GM18507 (cell line): ENCODE data around the gene FILIP1L.
A peak's percentile ranks its signal among the peaks of the same experiment; 100 is the strongest.

Experiments
- DNase-seq: peaks from one replicate; pipeline ENCODE4 v3.0.0; 2011; ENCODE audit warnings: low read depth; ENCODE audit not compliant: insufficient read length; ENCODE audit errors: extremely low spot score
- FAIRE-seq: peaks from 2 replicates; lab custom pipeline; 2011; peaks lifted over from hg19 to GRCh38; lab: Jason Lieb, UNC

The FILIP1L gene

DNA sequence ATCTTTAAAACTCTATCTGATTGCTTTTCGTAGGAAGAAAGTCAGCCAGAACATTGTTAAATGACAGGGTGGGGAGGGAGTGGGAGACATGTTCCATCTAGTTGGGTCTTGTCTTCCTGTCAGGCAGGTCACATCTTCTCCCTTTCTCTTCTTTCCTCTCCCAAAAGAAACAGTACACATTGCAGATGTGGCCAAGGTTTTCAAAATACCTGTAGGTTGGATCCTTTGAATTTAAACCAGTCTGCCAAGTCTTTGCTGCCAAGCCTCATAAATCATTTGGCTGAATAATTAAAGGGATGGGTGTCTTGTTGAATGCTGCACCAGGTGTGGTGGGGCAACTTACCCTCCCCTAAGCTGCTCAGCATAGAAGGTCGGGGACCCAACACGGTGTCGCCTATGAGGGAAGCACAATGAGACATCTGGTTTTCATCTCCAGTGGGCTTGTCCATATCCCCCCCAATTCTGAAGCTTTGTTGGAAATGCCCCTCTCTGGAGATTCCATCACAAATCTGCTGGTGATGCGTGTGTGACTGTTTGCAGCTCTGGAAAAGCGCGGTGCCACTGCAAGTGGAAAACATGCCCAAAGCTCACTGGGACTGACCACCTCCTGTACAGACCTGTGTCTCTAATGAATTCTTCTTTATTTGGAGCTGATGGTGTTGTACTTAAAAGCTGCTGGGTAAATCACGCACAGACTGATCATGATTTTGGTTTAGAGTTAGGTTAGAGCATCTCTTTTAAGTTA, 112.6 kb downstream of the FILIP1L start:
- no peak for FAIRE-seq
- DNase-seq = no peak

DNA sequence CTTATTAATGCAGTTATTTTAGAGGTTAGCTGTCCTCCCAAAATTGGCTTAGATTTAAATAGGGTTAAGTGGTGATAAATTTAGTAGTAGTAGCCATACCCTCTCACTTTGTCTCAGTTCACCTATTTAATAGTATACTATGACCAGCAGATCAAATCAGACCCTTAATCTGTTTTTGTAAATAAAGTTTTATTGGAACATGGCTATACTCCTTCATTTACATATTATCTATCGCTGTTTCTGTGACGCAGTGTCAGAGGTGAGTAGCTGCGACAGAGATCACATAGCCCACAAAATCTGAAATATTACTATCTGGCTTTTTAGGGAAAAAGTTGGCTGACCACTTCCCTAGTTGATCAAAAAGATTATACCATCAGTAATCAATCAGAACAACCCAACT, 113.2 kb downstream of the FILIP1L start:
- DNase-seq = no peak
- FAIRE-seq = no peak

DNA sequence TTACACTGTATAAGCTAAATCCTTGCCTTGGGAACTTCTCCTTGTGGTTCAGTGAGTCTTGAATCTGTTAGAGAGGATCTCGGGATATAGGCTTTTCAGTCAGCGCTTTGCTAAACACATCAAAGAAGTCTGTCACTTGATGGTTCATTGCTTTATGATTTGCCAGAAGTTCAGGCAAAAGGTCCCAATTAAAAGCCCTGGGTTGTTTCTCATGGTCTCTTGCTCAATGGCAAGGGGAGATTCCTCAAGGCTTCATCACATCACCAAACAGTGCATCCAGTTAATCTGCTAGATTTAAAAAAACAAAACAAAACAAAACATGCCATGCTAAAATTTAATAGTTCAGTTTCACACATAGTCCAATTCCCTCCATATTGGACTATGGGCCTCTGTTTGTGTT, 114.8 kb downstream of the FILIP1L start:
- no peak for FAIRE-seq

DNA sequence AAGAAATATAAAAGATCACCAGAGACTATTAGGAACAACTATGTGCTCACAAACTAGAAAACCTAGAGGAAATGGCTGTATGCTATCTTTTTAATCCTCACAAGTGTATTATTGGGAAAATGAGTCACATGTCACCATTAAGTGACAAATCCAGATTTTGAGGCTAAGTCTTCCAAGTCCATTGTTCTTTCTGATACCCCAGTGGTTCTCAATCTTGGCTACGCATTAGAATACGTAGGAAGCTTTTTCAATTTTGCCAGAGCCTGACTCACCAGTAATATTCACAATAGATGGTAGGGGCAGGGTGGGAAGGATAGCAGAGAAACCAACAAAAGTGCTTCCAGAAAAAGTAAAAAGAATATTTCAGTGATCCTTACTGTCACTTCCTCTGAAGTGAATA, 117.0 kb downstream of the FILIP1L start:
- no peak for DNase-seq
- no peak for FAIRE-seq

More for the DNA sequence above, 114.8 kb downstream of the FILIP1L start:
- DNase-seq = no peak

DNA sequence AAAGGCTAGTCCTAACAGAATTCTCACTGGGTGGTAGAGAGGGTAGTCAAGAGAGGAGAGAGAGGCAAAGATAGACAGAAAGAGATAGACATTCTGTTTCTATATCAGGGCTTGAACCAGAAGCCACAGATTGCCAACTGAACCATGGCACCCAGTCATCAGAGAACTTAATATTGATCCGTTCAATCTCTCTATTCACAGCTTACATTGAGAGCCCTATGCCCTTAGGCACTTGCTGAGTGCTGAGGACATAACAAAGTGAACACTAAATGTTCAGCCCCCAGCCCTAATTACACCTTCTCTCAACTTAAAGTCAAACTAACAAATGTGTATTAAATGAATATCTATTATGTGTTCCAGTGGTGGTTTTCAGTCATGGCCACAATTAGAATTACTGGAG, 124.1 kb downstream of the FILIP1L start:
- DNase-seq = no peak
- no peak for FAIRE-seq

DNA sequence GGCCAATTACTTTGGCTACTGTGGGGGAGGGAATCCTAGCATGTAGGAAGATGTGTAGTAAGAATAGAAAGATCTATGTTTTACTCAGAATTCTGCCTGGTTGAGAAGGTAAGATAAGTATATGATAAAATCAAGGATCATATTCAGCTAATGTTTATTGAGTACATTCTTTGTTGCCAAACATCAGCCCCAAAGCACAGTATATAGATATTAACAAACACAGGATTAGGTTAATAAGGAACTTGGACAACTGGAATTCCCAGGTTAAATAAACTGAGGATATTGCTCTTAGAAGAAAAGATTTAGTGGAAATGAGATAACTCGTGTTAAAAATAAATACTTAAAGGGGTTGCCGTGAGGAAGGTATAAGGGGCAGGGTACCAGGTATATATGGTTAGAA, 129.6 kb downstream of the FILIP1L start:
- no peak for DNase-seq
- no peak for FAIRE-seq

DNA sequence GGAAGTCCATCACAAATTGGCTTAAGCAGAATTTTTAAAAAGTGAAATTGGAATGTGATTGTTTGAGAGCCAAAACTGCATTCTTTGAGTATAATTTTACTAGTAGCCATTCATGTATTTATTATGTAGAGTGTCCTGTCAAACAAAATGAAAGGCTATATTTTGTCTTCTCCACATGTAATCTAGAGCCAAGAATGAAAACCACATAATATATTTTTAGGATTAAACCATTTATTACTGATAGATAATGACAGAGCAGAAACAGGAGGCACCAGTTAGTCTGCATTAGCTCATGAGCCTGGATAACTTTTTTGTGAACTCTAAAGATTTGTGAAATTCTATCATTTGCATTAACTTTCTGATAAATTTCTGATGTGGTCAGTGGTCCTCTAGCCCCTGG, 130.2 kb downstream of the FILIP1L start:
- no peak for FAIRE-seq
- no peak for DNase-seq

DNA sequence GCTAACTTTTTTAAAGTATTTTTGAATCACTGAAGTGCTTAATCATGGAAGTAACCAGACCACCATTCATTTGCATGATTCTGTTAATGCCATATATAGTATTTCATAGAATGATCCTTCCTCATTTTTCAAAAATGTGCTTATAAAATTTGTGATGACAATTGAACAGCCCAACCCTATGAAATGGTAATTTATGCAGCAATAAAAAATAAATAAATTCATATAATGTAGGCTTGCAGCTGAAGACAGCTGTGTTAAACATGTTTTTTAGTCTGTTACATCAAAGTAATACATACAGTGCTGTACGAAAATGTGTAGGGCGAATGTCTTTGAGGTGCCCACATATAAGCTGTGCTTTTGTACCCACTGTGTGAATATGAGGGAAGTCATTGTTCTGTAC, 131.7 kb downstream of the FILIP1L start:
- DNase-seq = no peak
- no peak for FAIRE-seq

DNA sequence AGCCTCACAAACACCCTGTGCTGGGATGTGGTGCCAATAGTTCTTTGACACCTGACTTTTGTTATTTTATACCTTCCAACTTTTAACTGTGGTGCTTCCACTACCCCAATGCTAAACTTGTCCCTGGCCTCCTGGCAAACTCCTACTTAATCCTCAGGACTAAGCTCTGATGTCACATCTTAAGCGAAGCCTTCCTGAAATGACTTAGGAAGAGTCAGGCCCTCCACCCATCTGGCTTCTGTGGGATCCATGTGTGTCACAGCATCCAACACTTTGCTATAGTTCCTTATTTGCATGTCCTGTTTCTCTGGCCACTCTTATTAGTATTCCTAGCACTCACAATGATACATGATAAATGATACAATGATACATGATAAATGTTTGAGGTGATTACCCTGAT, 133.2 kb downstream of the FILIP1L start:
- FAIRE-seq (no peak), DNase-seq (no peak)

DNA sequence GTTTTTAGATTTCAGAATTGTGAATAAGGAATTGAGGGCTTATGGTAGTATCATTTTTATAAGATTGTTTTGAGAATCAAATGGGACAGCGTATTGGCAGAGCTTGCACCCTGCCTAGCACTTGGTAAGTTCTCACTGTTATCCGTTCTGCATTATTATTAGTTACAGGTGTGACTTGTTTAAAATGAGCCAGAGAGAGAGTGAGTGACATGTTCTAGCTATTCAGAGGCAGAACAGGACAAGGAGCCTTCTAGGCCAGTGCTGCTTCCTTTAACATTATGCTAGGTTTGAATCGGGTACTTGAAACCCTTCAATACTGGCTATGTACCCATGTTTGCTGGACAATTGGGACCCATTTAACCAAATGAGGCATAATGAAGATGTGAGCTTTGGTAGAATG, 133.7 kb downstream of the FILIP1L start:
- FAIRE-seq (no peak), DNase-seq (no peak)

DNA sequence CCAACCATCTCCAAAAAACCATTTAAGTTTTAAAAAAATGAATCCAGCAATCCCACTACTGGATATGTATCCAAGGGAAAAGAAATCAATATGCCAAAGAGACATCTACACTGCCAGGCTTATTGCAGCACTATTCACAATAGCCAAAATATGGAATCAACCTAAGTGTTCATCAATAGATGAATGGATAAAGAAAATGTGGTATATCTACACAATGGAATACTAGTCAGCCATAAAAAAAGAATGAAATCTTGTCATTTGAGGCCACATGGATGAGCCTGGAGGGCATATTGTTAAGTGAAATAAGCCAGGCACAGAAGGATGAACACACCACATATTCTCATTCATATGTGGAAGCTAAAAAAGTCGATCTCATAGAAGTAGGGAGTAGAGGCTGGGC, 136.1 kb downstream of the FILIP1L start:
- peak; percentile 31 for FAIRE-seq
- no peak for DNase-seq

DNA sequence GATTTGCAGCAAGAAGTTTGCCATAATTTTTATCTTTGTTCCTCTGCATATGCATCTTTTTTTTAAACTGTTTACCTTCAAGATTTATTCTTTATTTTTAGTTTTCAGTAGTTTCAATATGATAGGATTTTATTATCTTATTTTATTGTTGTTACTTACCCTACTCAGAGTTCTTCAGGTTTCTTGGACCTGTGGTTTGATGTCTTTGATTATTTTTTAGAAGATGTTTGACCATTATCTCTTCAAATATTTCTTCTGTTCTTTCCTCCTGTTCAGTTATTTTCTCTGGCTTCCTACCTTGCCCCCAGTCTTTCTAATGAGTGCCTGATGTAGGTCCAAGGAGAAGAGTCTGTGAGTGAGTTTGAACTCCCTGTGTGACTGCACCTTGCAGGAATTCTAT, 137.7 kb downstream of the FILIP1L start:
- no peak for FAIRE-seq
- DNase-seq = no peak

DNA sequence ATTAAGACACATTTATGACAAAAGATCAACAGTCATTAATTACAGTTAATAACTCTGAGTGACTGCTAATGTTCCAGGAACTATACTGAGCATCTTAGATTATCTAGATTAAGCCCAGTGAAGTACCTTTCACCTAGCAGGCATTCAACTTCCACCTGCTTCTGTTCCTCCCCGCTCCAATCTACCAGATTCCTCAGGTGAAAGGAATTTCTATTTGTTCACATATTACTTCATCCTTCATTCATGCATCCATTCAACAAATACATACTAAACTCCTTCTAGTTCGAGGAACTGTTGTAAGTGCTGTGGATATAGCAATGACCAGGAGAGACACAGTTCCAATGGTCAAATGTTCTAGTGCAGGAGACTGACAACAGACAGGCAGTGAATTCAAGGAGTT, 139.3 kb downstream of the FILIP1L start:
- no peak for FAIRE-seq
- no peak for DNase-seq

DNA sequence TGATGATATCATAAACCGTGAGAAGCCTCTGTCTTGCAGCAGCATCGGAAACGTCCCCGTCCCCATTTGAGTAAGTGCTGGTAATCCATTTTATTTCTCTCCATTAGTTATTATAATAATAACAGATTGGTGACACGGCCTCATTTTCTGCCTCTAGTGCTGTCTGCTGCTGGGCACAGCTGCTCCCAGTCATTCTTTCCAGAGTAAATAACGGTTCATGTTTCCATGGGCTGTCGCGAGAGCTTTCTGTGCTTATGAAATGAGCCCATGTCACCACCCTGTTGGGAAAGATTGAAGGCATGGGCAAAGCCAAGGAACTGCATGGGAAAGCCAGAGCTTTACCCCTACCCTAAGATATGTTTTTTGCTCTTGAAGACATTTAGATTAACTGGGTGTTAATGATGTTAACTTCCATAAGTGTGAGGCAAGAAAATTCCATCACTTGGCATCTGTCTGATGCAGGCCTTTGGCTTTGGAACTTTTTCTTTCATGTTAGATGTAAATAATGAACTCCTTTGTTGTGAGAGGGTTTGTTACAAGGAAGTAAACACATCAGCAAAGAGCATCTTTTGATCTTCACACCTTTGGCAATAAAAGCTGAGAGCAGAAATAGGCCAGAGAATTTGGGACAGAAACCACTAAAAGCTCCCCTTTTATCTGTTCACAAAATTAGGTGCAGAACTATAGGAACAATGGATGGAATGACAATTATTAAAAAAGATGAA, 141.8 kb downstream of the FILIP1L start:
- no peak for FAIRE-seq
- no peak for DNase-seq

DNA sequence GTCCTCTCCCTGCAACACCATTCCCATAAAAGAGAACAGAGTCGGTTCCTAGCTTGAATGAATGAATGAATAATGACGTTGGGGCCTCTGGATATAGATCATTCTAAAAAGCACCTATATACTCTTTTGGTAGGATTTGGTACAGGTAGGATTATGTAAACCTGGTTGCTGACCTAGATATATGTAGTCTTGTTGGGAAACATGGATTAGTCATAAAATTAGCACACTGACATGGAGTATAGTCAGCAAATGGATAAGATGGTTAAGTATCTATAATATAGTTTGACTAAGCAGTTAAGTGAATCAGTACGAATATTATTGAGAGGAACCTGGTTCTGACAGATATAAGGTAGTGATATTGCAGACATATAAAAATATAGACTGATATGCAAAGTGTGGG, 142.5 kb downstream of the FILIP1L start:
- DNase-seq (no peak), FAIRE-seq (no peak)

DNA sequence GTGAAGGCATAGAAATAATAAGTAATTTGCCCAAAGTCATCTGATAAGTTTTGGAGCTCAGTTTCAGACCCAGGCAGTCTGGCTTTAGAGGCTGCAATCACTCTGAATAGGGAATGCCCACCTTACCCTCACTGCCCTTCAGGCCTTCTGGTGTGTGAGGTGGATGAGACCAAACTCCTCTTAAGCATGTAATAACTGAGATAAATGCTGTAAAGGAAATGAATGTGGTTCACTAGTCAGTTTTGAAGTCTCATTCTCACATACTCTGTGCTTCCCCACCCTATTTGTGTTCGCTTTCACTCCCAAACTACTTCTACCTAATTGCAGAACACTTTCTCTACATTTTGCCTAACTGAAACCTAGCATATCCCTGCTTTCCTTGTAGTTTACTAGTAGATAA, 144.1 kb downstream of the FILIP1L start:
- DNase-seq = no peak
- FAIRE-seq = peak; percentile 73

DNA sequence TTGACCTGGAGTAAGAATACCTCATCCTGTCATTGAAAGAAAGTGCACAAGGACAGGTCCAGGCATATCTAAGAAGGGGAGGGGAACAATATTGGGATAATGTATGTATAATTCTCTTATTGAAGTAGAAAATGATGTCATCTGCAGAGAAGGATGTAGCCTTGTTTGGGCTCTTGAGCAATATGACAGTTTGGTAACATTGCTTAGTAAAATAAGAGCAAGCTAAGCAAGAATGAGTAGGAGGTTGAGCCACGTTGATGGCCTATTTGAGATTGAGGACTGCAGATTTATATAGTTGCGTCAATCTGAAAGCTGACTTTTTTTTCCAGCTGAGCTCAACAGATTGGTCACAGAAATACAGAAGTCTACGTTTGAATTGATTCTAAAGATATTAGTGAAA, 145.2 kb downstream of the FILIP1L start:
- no peak for FAIRE-seq
- DNase-seq = no peak

DNA sequence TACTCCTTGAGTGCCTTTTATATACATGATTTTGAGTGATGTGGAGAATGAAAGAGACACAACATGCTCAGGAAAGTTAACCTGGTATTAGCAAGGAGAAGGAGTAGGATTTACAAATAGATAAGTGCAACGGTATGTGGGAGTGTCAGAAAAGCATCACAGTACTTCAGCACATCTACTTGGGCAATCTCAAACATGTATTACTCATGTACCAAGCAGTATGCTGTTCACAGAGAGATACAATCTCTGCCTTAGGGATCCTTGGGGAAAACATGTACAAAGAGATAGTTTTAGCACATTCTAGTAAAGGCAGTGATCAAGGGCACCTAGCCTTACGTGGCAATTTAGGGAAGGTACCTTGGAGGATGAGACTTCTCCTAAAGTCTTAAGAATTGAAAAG, 146.5 kb downstream of the FILIP1L start:
- DNase-seq = no peak

DNA sequence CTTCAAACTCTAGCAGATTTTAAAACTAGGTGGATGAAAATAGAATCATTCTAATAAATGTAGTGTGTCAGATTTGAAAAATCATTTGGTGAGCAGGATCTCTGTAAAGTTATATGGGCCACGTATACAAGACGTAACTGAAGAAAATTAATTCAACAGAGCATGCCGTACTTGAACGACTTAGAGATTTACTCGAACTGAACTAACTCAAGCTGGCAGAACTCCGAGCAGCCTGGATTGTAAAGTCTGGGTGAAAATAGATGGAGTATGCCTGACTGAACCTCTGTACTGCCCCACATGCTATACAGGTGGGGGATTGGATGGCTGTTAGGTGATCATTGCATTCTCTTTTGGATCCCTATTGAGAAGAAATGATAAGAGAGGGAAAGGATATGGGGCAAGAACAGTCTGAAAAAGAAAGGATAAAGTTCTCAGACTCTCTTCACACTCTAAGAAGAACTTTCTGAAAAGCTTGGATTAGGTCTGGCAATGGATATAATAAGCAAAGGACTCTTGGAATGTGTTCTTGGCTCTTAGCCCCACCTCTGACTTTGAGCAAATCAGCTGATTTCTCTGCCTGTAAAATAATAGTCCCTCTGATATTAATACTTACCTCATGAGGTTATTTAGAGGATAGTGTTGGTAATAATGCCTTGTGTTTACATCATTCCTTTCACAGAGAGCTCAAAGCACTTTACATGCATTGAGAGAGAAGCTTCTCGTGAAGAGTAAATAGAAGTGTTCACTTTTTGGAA, 147.5 kb downstream of the FILIP1L start:
- DNase-seq = no peak
- FAIRE-seq = no peak

More for the DNA sequence above, 146.5 kb downstream of the FILIP1L start:
- no peak for FAIRE-seq

DNA sequence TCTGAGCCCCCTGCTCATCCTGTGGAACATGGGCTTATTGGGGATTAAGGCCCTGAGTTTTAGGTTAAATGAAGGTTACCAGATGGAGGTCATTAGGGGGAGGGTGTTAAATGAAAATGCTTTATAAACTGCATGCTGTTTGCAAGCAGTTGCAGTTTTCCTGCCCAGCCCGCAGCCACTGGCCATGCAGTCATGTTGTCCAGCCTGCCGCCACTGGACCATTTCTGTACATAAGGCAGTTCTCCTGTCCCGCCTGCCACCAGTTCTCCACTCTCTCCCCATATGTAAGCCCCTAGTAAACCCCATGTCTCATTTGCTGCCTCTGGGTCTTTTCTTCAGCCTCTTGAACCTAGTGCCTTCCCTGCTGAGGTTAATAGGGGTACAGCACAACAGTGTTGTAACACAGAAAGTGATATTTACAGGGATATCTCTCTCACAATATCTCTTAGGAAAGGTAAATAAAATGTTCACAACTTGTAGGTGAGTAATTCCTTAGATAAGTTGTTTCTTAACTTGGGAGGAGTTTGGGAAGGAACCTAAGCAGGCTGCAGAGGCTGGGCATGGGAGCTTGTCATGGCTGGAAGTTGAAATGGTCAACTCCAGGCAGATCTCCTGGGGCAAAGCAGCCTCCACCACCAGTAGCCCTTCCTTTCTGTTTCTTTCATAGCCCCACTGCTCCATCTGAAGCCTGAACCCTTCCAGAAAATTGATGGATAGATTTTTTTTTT, 148.5 kb downstream of the FILIP1L start:
- no peak for FAIRE-seq
- no peak for DNase-seq
